Astrocyte (in vitro differentiated cells and primary cell): Measurements from ENCODE around the gene RIOK3. TPM values are rescaled to one million over a fixed set of nuclear protein-coding genes. Genes with fewer than 3 reads are reported as not detected.
A peak's percentile ranks its signal among the peaks of the same experiment; 100 is the strongest.

Source experiments
- DNase-seq: peaks from one replicate; pipeline ENCODE4 v3.0.0-alpha.2; 2010; ENCODE audit warnings: low read depth
- FAIRE-seq: peaks from 2 replicates; lab custom pipeline; 2011; peaks lifted over from hg19 to GRCh38; lab: Jason Lieb, UNC
- H2AFZ ChIP-seq: 2 replicates; pipeline ENCODE4 v1.6.0; 2012; ENCODE audit warnings: low read depth, low read length, inconsistent platforms
- H3K27ac ChIP-seq: 2 replicates; pipeline ENCODE4 v1.5.1; 2011; ENCODE audit warnings: low read depth, low read length, inconsistent platforms
- H3K27me3 ChIP-seq: 2 replicates; pipeline ENCODE4 v1.6.0; 2011; ENCODE audit warnings: low read length, inconsistent platforms; ENCODE audit not compliant: insufficient read depth
- H3K36me3 ChIP-seq: 2 replicates; pipeline ENCODE4 v1.5.1; 2011; ENCODE audit warnings: low read length, inconsistent platforms; ENCODE audit not compliant: insufficient read depth
- H3K4me1 ChIP-seq: 2 replicates; pipeline ENCODE4 v1.5.1; 2011; ENCODE audit warnings: low read length, inconsistent platforms; ENCODE audit not compliant: insufficient read depth
- H3K4me2 ChIP-seq: 2 replicates; pipeline ENCODE4 v1.6.0; 2012; ENCODE audit warnings: low read length, inconsistent platforms
- H3K4me3 ChIP-seq: 2 replicates; pipeline ENCODE4 v1.5.1; 2011; ENCODE audit warnings: low read depth, mild to moderate bottlenecking, low read length, inconsistent platforms; ENCODE audit not compliant: insufficient read depth
- H3K79me2 ChIP-seq: 2 replicates; pipeline ENCODE4 v1.6.0; 2012; ENCODE audit warnings: mild to moderate bottlenecking, low read length, inconsistent platforms; ENCODE audit not compliant: insufficient read depth
- H3K9ac ChIP-seq: 2 replicates; pipeline ENCODE4 v1.6.0; 2012; ENCODE audit warnings: mild to moderate bottlenecking, low read length, inconsistent platforms
- H3K9me3 ChIP-seq: 2 replicates; pipeline ENCODE4 v1.5.1; 2012; ENCODE audit warnings: low read depth, mild to moderate bottlenecking, low read length, inconsistent platforms; ENCODE audit not compliant: insufficient read depth
- H4K20me1 ChIP-seq: 2 replicates; pipeline ENCODE4 v1.6.0; 2012; ENCODE audit warnings: low read length, inconsistent platforms; ENCODE audit not compliant: insufficient read depth
- H3K27ac Mint-ChIP-seq: one replicate; pipeline ENCODE4 v1.8.0; 2021; ENCODE audit warnings: mild to moderate bottlenecking, mixed read lengths; ENCODE audit not compliant: unreplicated experiment
- H3K27me3 Mint-ChIP-seq: one replicate; pipeline ENCODE4 v1.8.0; 2021; ENCODE audit warnings: low read depth, mixed read lengths; ENCODE audit not compliant: unreplicated experiment
- H3K36me3 Mint-ChIP-seq: one replicate; pipeline ENCODE4 v1.8.0; 2021; ENCODE audit warnings: low read depth, mixed read lengths; ENCODE audit not compliant: unreplicated experiment
- H3K4me1 Mint-ChIP-seq: one replicate; pipeline ENCODE4 v1.8.0; 2021; ENCODE audit warnings: low read depth, mixed read lengths; ENCODE audit not compliant: unreplicated experiment
- H3K4me3 Mint-ChIP-seq: one replicate; pipeline ENCODE4 v1.8.0; 2021; ENCODE audit warnings: mild to moderate bottlenecking, moderate library complexity, mixed read lengths; ENCODE audit not compliant: unreplicated experiment
- H3K9me3 Mint-ChIP-seq: one replicate; pipeline ENCODE4 v1.8.0; 2021; ENCODE audit warnings: mild to moderate bottlenecking, mixed read lengths; ENCODE audit not compliant: unreplicated experiment
- EZH2 ChIP-seq: IDR thresholded peaks from 2 replicates; pipeline ENCODE4 v1.6.1; 2012; ENCODE audit warnings: mild to moderate bottlenecking, low read length, inconsistent platforms; ENCODE audit not compliant: insufficient read depth
- total RNA-seq: library from RNA; stranded (reverse); gene quantifications from 2 replicates; pipeline ENCODE4 v1.2.1, GENCODE V29; 2021
- TF ChIP-seq, protein P1 (sequence below): IDR thresholded peaks from 2 replicates; pipeline ENCODE4 v1.5.1; 2011; ENCODE audit warnings: low read depth, mild to moderate bottlenecking, inconsistent platforms, low read length, moderate library complexity; ENCODE audit not compliant: insufficient read depth

Gene RIOK3
- total RNA-seq, 1 donor from 2014 or later: 96.0 TPM

DNA sequence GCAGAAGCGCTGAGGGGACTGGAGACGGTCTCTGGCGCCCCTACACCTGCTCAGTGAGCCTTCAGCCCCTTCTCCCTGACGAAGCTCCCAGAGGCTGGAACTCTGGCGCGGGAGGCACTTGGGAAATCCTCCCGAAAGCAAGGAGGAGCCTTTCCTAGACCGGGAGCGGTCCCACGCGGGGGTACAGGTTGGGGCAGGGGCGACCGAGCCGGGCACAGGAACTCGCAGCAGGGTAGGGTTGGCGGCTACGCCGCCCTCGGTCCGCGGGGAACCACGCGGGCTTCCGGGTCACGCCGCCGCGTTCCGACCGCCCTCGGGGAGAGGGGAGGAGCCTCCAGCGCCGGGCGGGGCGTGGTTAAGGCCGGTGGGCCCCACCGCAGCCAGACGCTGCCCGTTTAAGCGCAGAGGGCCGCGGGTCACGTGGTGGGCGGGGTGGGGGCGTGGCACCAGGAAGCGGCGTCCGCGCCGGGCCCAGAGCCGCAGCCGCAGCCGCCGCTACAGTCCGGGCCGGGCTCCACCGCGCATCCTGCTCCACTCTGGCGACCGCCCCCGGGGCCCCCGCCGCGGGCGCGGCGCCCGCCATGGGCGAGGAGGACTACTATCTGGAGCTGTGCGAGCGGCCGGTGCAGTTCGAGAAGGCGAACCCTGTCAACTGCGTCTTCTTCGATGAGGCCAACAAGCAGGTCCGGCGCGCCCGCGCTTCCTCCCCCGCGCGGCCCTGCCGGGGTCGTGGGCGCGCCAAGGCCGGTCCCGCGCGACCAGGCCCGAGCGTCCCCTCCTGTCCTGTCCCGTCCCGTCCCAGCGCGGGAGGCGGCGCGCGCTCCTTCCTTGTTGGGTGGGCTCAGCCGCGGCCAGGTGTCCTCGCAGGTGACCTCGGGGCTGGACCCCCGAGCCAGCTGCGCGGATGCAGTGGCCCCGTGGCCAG is 50.2 kb downstream of the RIOK3 start, which contains the start of gene RMC1:
RMC1 (plus strand) TSS at position 474 of the 925 bp plus-strand sequence; CDS start at position 582, 108 bp downstream.
- Mint-ChIP-seq H3K4me3 (peak within 1 kb of the TSS; percentile 96), H3K27ac (peak within 1 kb of the TSS; percentile 63), H3K36me3 (peaks cover 3% of the 10 kb centered on the region), H3K9me3 (no peaks in the 10 kb centered on the region), H3K4me1 (peaks cover 18% of the 10 kb centered on the region), H3K27me3 (no peaks in the 10 kb centered on the region)
- FAIRE-seq: no peak
- Histone ChIP-seq H3K4me2 (peak within 1 kb of the TSS; percentile 98), H2AFZ (peak within 1 kb of the TSS; percentile 98), H3K4me1 (peaks cover 11% of the 10 kb centered on the region), H3K9me3 (no peaks in the 10 kb centered on the region), H3K36me3 (peaks cover 3% of the 10 kb centered on the region), H3K9ac (peak within 1 kb of the TSS; percentile 88), H3K4me3 (peak within 1 kb of the TSS; percentile 84), H3K27me3 (no peaks in the 10 kb centered on the region), H3K27ac (peak within 1 kb of the TSS; percentile 65), H3K79me2 (peaks cover 23% of the 10 kb centered on the region), H4K20me1 (peaks cover 21% of the 10 kb centered on the region)
- peak; percentile 85 for DNase-seq
- TF ChIP-seq EZH2: no peak
- TF ChIP-seq, protein P1, sequence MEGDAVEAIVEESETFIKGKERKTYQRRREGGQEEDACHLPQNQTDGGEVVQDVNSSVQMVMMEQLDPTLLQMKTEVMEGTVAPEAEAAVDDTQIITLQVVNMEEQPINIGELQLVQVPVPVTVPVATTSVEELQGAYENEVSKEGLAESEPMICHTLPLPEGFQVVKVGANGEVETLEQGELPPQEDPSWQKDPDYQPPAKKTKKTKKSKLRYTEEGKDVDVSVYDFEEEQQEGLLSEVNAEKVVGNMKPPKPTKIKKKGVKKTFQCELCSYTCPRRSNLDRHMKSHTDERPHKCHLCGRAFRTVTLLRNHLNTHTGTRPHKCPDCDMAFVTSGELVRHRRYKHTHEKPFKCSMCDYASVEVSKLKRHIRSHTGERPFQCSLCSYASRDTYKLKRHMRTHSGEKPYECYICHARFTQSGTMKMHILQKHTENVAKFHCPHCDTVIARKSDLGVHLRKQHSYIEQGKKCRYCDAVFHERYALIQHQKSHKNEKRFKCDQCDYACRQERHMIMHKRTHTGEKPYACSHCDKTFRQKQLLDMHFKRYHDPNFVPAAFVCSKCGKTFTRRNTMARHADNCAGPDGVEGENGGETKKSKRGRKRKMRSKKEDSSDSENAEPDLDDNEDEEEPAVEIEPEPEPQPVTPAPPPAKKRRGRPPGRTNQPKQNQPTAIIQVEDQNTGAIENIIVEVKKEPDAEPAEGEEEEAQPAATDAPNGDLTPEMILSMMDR: no peak

DNA sequence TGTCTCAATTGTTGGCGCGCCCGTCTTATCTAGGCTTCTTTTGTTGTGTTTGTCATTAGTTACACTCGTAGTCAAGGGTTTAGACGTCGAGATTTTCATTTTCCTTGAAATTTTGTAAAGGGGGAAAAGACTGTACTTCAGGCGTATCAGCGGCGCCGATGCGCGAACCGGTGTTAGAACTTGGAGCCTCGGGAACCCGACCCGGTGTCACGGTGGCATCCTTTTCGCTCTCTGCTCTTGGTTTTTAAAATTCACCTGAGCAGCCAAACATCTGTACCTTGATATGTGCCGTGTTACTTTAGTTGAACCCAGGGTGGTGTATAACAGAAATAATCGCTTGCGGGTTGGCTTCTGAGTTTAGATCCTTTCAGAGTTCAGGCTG is 50.9 kb downstream of the RIOK3 start:
- Mint-ChIP-seq H3K36me3 (peaks cover 3% of the 10 kb centered on the region), H3K4me1 (peaks cover 11% of the 10 kb centered on the region), H3K27me3 (no peaks in the 10 kb centered on the region), H3K27ac (peak overlapping the region; percentile 5), H3K9me3 (no peaks in the 10 kb centered on the region), H3K4me3 (peak overlapping the region; percentile 96)
- peak overlapping the region; percentile 88 for H3K9ac ChIP-seq
- DNase-seq (no peak), FAIRE-seq (no peak)
- peak overlapping the region; percentile 98 for H2AFZ ChIP-seq
- H3K79me2 ChIP-seq: peaks cover 26% of the 10 kb centered on the region
- TF ChIP-seq, protein P1: no peak
- no peak for TF ChIP-seq EZH2
- H3K4me1 ChIP-seq: peaks cover 11% of the 10 kb centered on the region
- peak overlapping the region; percentile 84 for H3K4me3 ChIP-seq
- no peaks in the 10 kb centered on the region for H3K27me3 ChIP-seq
- H3K27ac ChIP-seq: peak overlapping the region; percentile 65
- H3K9me3 ChIP-seq: no peaks in the 10 kb centered on the region
- H3K36me3 ChIP-seq: peaks cover 6% of the 10 kb centered on the region
- peak overlapping the region; percentile 98 for H3K4me2 ChIP-seq
- H4K20me1 ChIP-seq: peaks cover 25% of the 10 kb centered on the region

DNA sequence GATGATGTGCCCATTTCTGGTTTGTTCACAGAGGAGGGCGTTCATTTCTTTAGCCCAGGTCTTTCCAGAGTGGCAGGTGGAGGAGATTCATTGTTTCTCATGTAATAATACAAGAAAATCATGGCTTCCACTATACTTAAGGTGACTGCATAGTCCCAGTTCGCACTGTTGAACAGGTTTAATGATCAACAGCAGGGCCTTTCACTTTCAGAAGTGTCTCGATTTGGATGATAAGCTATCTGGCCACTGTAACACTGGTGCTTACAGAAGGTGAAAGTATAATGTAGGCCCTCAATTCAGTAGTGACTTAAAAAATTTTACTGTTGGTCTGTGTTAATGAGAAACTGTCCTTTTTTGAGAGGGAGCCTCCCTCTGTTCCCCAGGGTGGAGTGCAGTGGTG is 51.6 kb downstream of the RIOK3 start:
- Histone ChIP-seq H3K9ac (no peak overlapping the region), H3K4me1 (peaks cover 11% of the 10 kb centered on the region), H3K27me3 (no peaks in the 10 kb centered on the region), H3K9me3 (no peaks in the 10 kb centered on the region), H4K20me1 (peaks cover 25% of the 10 kb centered on the region), H2AFZ (no peak overlapping the region), H3K4me3 (peak overlapping the region; percentile 84), H3K79me2 (peaks cover 26% of the 10 kb centered on the region), H3K27ac (no peak overlapping the region), H3K4me2 (peak overlapping the region; percentile 98), H3K36me3 (peaks cover 7% of the 10 kb centered on the region)
- no peaks in the 10 kb centered on the region for H3K27me3 Mint-ChIP-seq
- TF ChIP-seq, protein P1: no peak
- no peak for TF ChIP-seq EZH2
- no peaks in the 10 kb centered on the region for H3K9me3 Mint-ChIP-seq
- peak overlapping the region; percentile 96 for H3K4me3 Mint-ChIP-seq
- no peak for DNase-seq
- no peak for FAIRE-seq
- H3K4me1 Mint-ChIP-seq: peaks cover 5% of the 10 kb centered on the region
- H3K36me3 Mint-ChIP-seq: peaks cover 3% of the 10 kb centered on the region
- H3K27ac Mint-ChIP-seq: peak overlapping the region; percentile 5
